Thoracic aorta (tissue), 2 donors: ENCODE data around the gene ADORA2B. TPM values are rescaled to one million over a fixed set of nuclear protein-coding genes. Genes with fewer than 3 reads are reported as not detected.

Source experiments
- ATAC-seq: fragments of 150-250 bp; one replicate; pipeline ENCODE4 v1.8.0; 2017; ENCODE audit warnings: low read depth; ENCODE audit not compliant: insufficient number of reproducible peaks, low FRiP score
- DNase-seq: peaks from one replicate; pipeline ENCODE4 v3.0.0-alpha.2; 2020; ENCODE audit warnings: low spot score
- H3K27ac ChIP-seq, 2 donors: fragments of 200-600 bp; sonication (generic); 1 replicate in 1 of 2; 2 replicates in 1 of 2; pipeline ENCODE4 v1.5.1; 2016; ENCODE audit warnings: mild to moderate bottlenecking in 2 of 2, moderate library complexity in 2 of 2
- H3K27me3 ChIP-seq: fragments of 200-600 bp; sonication (generic); replicated peaks from 2 replicates; pipeline ENCODE4 v1.6.0; 2016; ENCODE audit warnings: mild to moderate bottlenecking; ENCODE audit not compliant: insufficient read depth
- H3K36me3 ChIP-seq: fragments of 200-600 bp; sonication (generic); one replicate; pipeline ENCODE4 v1.5.1; 2016
- H3K4me1 ChIP-seq, 2 donors: fragments of 200-600 bp; sonication (generic); 1 replicate in 1 of 2; 2 replicates in 1 of 2; pipeline versions ENCODE4 v1.5.1 to v1.6.0; 2016; ENCODE audit warnings: low read depth in 2 of 2, mild to moderate bottlenecking in 1 of 2; ENCODE audit not compliant: control insufficient read depth in 1 of 2
- H3K4me3 ChIP-seq: fragments of 200-600 bp; sonication (generic); 2 replicates; pipeline ENCODE4 v1.5.1; 2016; ENCODE audit warnings: mild to moderate bottlenecking
- H3K9me3 ChIP-seq: fragments of 200-600 bp; sonication (generic); 2 replicates; pipeline ENCODE4 v1.5.1; 2016
- CTCF ChIP-seq: fragments of 200-600 bp; sonication (generic); IDR thresholded peaks from one replicate; pipeline ENCODE4 v1.5.1; 2019; ENCODE audit warnings: antibody characterized with exemption
- total RNA-seq, 2 donors: library from RNA; depleted of rRNA; stranded (reverse); fragments of >200 nt; gene quantifications; one replicate each; pipeline versions ENCODE4 v1.1.0 to v1.2.3, GENCODE V29; 2016

The ADORA2B gene
- total RNA-seq, 2 donors from 2014 or later, result 1.6 TPM; not detected in 1

- Histone ChIP-seq H3K4me1 (no peaks in the 10 kb centered on the region), H3K27me3 (no peaks in the 10 kb centered on the region), H3K36me3 (no peaks in the 10 kb centered on the region), H3K27ac (no peak overlapping the region), H3K9me3 (no peaks in the 10 kb centered on the region), H3K4me3 (no peak overlapping the region)
- TF ChIP-seq CTCF, result no peak
- DNase-seq (no peak), ATAC-seq (no peak)
Observed at GRCh38 chr17:15955793-15956541, 11.0 kb downstream of the ADORA2B start.

GRCh38 chr17:15957206-15957605 is 12.3 kb downstream of the ADORA2B start:
- no peak overlapping the region for H3K4me3 ChIP-seq
- H3K9me3 ChIP-seq, result no peaks in the 10 kb centered on the region
- H3K27ac ChIP-seq, result no peak overlapping the region
- TF ChIP-seq CTCF, result no peak
- no peaks in the 10 kb centered on the region for H3K27me3 ChIP-seq
- ATAC-seq, result no peak
- no peaks in the 10 kb centered on the region for H3K36me3 ChIP-seq
- no peak for DNase-seq
- H3K4me1 ChIP-seq, result no peaks in the 10 kb centered on the region

GRCh38 chr17:15957608-15958307 is 12.8 kb downstream of the ADORA2B start:
- no peaks in the 10 kb centered on the region for H3K36me3 ChIP-seq
- no peaks in the 10 kb centered on the region for H3K9me3 ChIP-seq
- H3K27ac ChIP-seq, result no peak overlapping the region
- DNase-seq, result no peak
- no peaks in the 10 kb centered on the region for H3K4me1 ChIP-seq
- no peak for ATAC-seq
- H3K27me3 ChIP-seq, result no peaks in the 10 kb centered on the region
- H3K4me3 ChIP-seq, result no peak overlapping the region
- TF ChIP-seq CTCF, result no peak

- Histone ChIP-seq H3K27me3 (no peaks in the 10 kb centered on the region), H3K27ac (no peak overlapping the region), H3K4me1 (no peaks in the 10 kb centered on the region), H3K36me3 (no peaks in the 10 kb centered on the region), H3K4me3 (no peak overlapping the region), H3K9me3 (no peaks in the 10 kb centered on the region)
- DNase-seq, result no peak
- no peak for ATAC-seq
- TF ChIP-seq CTCF, result no peak
Observed at GRCh38 chr17:15958484-15958854, 13.5 kb downstream of the ADORA2B start.

GRCh38 chr17:15963670-15964110 is 18.8 kb downstream of the ADORA2B start:
- no peak for TF ChIP-seq CTCF
- Histone ChIP-seq H3K36me3 (no peaks in the 10 kb centered on the region), H3K4me3 (no peak overlapping the region), H3K27ac (no peak overlapping the region), H3K9me3 (no peaks in the 10 kb centered on the region), H3K27me3 (no peaks in the 10 kb centered on the region), H3K4me1 (no peaks in the 10 kb centered on the region)
- no peak for DNase-seq
- ATAC-seq, result no peak
